Small intestine (tissue), 7 donors: ENCODE measurements around the gene DPM3. TPM values are rescaled to one million over a fixed set of nuclear protein-coding genes. Genes with fewer than 3 reads are reported as not detected.

Source experiments
- DNase-seq, 2 donors: peaks; one replicate each; pipeline versions ENCODE4 v3.0.0 to v3.0.0-alpha.2; 2013
- FAIRE-seq: peaks from 2 replicates; lab custom pipeline; 2012; peaks lifted over from hg19 to GRCh38; lab: Jason Lieb, UNC
- H3K27ac ChIP-seq, 3 donors: one replicate each; pipeline ENCODE4 v1.5.1; 2013; ENCODE audit warnings: low read length in 2 of 3, mild to moderate bottlenecking in 2 of 3, control low read depth in 1 of 3, inconsistent platforms in 1 of 3, low read depth in 1 of 3, moderate library complexity in 1 of 3
- H3K27me3 ChIP-seq, 3 donors: one replicate each; pipeline ENCODE4 v1.6.1; 2013; ENCODE audit warnings: low read length in 3 of 3, inconsistent platforms in 1 of 3; ENCODE audit not compliant: control insufficient read depth in 3 of 3, insufficient read depth in 3 of 3
- H3K36me3 ChIP-seq, 3 donors: one replicate each; pipeline ENCODE4 v1.6.1; 2013; ENCODE audit warnings: low read length in 3 of 3, inconsistent platforms in 1 of 3, low read depth in 1 of 3, mild to moderate bottlenecking in 1 of 3, moderate library complexity in 1 of 3; ENCODE audit not compliant: control insufficient read depth in 3 of 3, insufficient read depth in 2 of 3
- H3K4me1 ChIP-seq, 3 donors: one replicate each; pipeline ENCODE4 v1.6.1; 2013; ENCODE audit warnings: low read length in 2 of 3, inconsistent platforms in 1 of 3, low read depth in 1 of 3, mild to moderate bottlenecking in 1 of 3, moderate library complexity in 1 of 3; ENCODE audit not compliant: control insufficient read depth in 3 of 3, insufficient read depth in 2 of 3
- H3K4me3 ChIP-seq, 3 donors: one replicate each; pipeline ENCODE4 v1.5.1; 2013; ENCODE audit warnings: low read length in 3 of 3, control low read depth in 1 of 3, inconsistent platforms in 1 of 3, low read depth in 1 of 3, mild to moderate bottlenecking in 1 of 3, moderate library complexity in 1 of 3
- H3K9me3 ChIP-seq, 2 donors: one replicate each; pipeline ENCODE4 v1.6.1; 2013; ENCODE audit warnings: low read depth in 1 of 2, low read length in 1 of 2; ENCODE audit not compliant: control insufficient read depth in 2 of 2, insufficient read depth in 1 of 2
- WGBS, 3 donors: extraction: QIAGEN DNeasy Blood & Tissue Kit; methylation state at CpG; one replicate each; pipeline ENCODE4 v1.1.7; 2013; 5-methylcytosine and 5-hydroxymethylcytosine counted together
- polyA plus RNA-seq, 4 donors: library from polyadenylated mRNA; stranded (reverse) in 3 of 4; unstranded in 1 of 4; fragments of 200-250 nt in 3 of 4; fragments of 120-200 nt in 1 of 4; gene quantifications; one replicate each; pipeline versions ENCODE4 v1.2.1 to v1.2.3, GENCODE V29; 2013
- donor health status: healthy with polysubstance abuse.
- donor health status: control.
- donor health status: control.
- donor health status: Bipolar disorder and iron deficiency.
- donor health status: healthy.

DPM3 gene
- polyA plus RNA-seq, 4 donors = 68.5 to 306 (median 238) TPM

- Histone ChIP-seq H3K27me3 (peaks cover 0 to 20% (median 2%) of the 10 kb centered on the region in 3 donors), H3K36me3 (peaks cover 0 to 5% (median 0%) of the 10 kb centered on the region in 3 donors), H3K4me1 (peaks cover 3 to 6% (median 4%) of the 10 kb centered on the region in 3 donors), H3K27ac (no peak overlapping the region), H3K4me3 (no peak overlapping the region), H3K9me3 (no peaks in the 10 kb centered on the region)
- DNase-seq (no peak), FAIRE-seq (no peak)
- WGBS, 3 donors = 66 to 82% (median 74%) methylated on average over 23 to 30 of the region's 30 CpGs
These were observed 38.2 kb upstream of the DPM3 start for GRCh38 chr1:155178441-155179111.

DNA sequence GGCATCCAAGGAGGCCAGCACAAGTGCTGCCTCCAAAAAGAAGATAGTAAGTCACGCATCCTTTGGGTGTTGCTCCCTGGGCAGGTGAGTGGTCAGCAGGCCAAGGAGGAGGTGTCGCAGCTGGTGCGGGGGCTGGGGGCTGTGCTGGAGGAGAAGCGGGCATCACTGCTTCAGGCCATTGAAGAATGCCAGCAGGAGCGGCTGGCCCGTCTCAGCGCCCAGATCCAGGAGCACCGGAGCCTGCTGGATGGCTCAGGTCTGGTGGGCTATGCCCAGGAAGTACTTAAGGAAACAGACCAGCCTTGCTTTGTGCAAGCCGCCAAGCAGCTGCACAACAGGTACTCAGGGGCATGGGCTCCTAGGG is 37.6 kb upstream of the DPM3 start:
- H3K36me3 ChIP-seq = peaks cover 0 to 5% (median 0%) of the 10 kb centered on the region in 3 donors
- H3K9me3 ChIP-seq = no peaks in the 10 kb centered on the region
- DNase-seq = no peak
- peaks cover 3 to 6% (median 4%) of the 10 kb centered on the region in 3 donors for H3K4me1 ChIP-seq
- H3K4me3 ChIP-seq = no peak overlapping the region
- FAIRE-seq = no peak
- no peak overlapping the region for H3K27ac ChIP-seq
- peaks cover 0 to 24% (median 2%) of the 10 kb centered on the region in 3 donors for H3K27me3 ChIP-seq
- 96 to 99% (median 97%) methylated on average over 9 of the region's 9 CpGs for WGBS, 3 donors

DNA sequence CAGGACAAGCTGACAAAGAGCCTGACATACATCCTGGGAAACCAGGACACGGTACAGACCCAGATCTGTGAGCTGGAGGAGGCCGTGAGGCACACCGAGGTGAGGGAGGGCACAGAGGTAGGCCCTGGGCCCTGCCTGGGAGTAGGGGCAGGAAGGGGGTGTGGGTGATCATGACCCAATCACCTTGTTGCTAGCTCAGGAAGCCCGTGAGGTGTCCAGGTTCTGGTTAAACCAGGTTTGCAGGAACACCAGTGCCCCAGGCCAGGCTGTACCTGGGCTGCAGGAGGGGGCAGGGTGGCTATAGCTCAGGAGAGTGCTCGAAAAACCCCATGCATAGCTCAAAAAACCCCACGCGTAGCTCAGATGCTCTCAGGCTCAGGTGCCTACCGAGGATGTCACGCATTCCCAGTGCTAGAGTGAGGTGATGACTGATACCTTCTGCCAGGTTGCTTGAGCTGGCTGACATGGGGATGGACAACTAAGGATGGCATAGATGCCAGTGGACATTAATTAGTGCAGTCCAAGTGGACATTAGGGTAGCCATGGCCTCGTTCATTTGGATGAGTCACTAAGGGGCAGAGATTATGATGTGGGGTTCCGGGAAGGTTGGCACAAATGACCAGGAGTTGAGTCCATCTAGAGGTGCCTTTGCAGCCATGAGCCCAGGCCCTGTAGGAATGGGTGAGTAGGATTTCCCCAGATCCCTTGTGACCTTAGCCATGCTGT is 37.0 kb upstream of the DPM3 start:
- peaks cover 3 to 8% (median 4%) of the 10 kb centered on the region in 3 donors for H3K4me1 ChIP-seq

GRCh38 chr1:155176544-155177071 is 36.3 kb upstream of the DPM3 start:
- Histone ChIP-seq H3K4me1 (peaks cover 3 to 13% (median 4%) of the 10 kb centered on the region in 3 donors), H3K27ac (no peak overlapping the region), H3K36me3 (peaks cover 0 to 5% (median 0%) of the 10 kb centered on the region in 3 donors), H3K4me3 (no peak overlapping the region), H3K27me3 (peaks cover 0 to 24% (median 2%) of the 10 kb centered on the region in 3 donors), H3K9me3 (no peaks in the 10 kb centered on the region)
- DNase-seq (peak; percentile 83 to 94), FAIRE-seq (no peak)
- WGBS, 3 donors = 54 to 62% (median 61%) methylated on average over 8 of the region's 8 CpGs

More for the DNA sequence above, 37.0 kb upstream of the DPM3 start:
- H3K4me3 ChIP-seq = no peak overlapping the region
- WGBS, 3 donors = 62 to 81% (median 64%) methylated on average over 11 of the region's 11 CpGs
- peaks cover 0 to 5% (median 0%) of the 10 kb centered on the region in 3 donors for H3K36me3 ChIP-seq
- no peak overlapping the region for H3K27ac ChIP-seq
- FAIRE-seq = no peak
- peaks cover 0 to 24% (median 2%) of the 10 kb centered on the region in 3 donors for H3K27me3 ChIP-seq
- H3K9me3 ChIP-seq = no peaks in the 10 kb centered on the region
- DNase-seq = no peak

DNA sequence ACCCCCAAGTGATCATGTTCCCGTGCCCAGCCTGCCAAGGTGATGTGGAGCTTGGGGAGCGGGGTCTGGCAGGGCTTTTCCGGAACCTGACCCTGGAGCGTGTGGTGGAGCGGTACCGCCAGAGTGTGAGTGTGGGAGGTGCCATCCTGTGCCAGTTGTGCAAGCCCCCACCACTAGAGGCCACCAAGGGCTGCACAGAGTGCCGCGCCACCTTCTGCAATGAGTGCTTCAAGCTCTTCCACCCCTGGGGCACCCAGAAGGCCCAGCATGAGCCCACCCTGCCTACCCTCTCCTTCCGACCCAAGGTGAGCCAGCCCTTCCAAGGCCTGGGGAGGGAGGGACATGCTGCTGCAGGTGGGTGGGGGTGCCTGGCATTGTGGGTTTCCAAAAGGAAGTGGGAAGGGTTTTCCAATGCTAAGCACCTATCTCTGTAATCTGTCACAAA is 35.6 kb upstream of the DPM3 start:
- 77 to 78% (median 78%) methylated on average over 9 of the region's 9 CpGs for WGBS, 3 donors
- Histone ChIP-seq H3K27ac (no peak overlapping the region), H3K4me3 (no peak overlapping the region), H3K4me1 (peaks cover 3 to 13% (median 4%) of the 10 kb centered on the region in 3 donors), H3K9me3 (no peaks in the 10 kb centered on the region), H3K36me3 (peaks cover 0 to 9% (median 0%) of the 10 kb centered on the region in 3 donors), H3K27me3 (peaks cover 0 to 24% (median 2%) of the 10 kb centered on the region in 3 donors)
- FAIRE-seq (no peak), DNase-seq (no peak)

GRCh38 chr1:155175281-155175926 is 35.1 kb upstream of the DPM3 start:
- Histone ChIP-seq H3K4me1 (peaks cover 3 to 13% (median 4%) of the 10 kb centered on the region in 3 donors), H3K36me3 (peaks cover 0 to 15% (median 0%) of the 10 kb centered on the region in 3 donors), H3K4me3 (no peak overlapping the region), H3K27ac (no peak overlapping the region), H3K9me3 (no peaks in the 10 kb centered on the region), H3K27me3 (peaks cover 0 to 24% (median 2%) of the 10 kb centered on the region in 3 donors)
- WGBS, 3 donors = 87 to 94% (median 91%) methylated on average over 11 to 12 of the region's 12 CpGs
- DNase-seq (no peak), FAIRE-seq (no peak)

DNA sequence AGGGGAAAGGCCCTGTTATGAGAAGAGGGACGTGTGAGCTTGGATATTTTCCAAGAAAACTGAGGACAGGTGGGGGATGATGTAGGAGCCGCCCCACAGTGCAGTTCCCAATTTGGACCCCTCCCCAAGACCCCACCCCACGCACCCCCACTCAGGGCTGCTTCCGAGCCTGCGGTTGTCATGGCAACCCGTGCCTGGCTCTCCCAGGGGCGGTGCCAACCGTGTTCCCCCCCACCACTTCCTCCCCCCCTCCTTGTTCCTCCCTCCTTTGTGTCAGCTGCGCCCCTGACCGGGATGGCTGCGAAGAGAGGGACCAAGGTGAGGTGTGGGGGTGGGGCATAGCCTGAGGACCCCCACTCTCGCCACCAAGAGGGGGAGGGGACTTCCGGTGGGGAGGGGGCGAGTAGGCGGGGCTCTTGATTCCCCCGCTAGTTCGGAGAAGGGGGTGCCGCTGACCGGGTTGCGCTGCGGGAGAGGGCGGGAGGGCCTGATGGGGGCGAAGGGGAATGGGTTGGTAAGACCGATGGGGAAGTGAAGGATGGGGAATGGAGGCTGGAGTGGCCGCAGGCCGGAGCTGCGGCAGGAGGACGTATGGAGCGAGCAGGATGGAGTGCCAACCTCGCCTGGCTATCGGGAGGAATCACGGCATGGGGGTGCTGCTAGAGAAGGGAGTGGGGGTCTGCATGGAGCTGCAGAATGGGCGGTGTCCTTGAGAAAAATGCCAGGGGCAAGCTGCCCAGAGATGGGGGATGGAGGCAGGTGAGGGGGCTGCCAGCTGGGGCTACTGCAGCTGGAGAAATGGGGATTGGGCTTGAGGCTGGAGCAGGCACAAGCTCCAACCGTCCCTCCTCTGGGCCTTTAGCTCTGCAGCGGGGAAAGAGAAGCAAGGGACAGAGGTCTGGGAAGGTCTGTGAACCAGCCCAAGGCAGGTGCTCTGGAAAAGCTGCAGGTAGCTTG is 34.3 kb upstream of the DPM3 start:
- no peak for FAIRE-seq
- DNase-seq = no peak
- H3K36me3 ChIP-seq = peaks cover 0 to 20% (median 3%) of the 10 kb centered on the region in 3 donors
- WGBS, 3 donors = 11 to 20% (median 20%) methylated on average over 26 to 35 of the region's 35 CpGs
- H3K4me3 ChIP-seq = peak overlapping the region in 1 of 3 donors; percentile 27
- H3K9me3 ChIP-seq = no peaks in the 10 kb centered on the region
- H3K27me3 ChIP-seq = peaks cover 0 to 24% (median 2%) of the 10 kb centered on the region in 3 donors
- H3K27ac ChIP-seq = peak overlapping the region in 1 of 3 donors; percentile 24
- H3K4me1 ChIP-seq = peaks cover 3 to 13% (median 4%) of the 10 kb centered on the region in 3 donors
